Ishikawa (cell line): ENCODE data around the gene KCNG3.

ENCODE experiments used
- CEBPB ChIP-seq: IDR thresholded peaks from 2 replicates; pipeline ENCODE4 v1.6.1; 2012
- CREB1 ChIP-seq: IDR thresholded peaks from 2 replicates; pipeline ENCODE4 v1.6.1; 2012; ENCODE audit warnings: low read depth
- EGR1 ChIP-seq: IDR thresholded peaks from 2 replicates; pipeline ENCODE4 v1.6.1; 2012
- EP300 ChIP-seq: IDR thresholded peaks from 2 replicates; pipeline ENCODE4 v1.6.1; 2012; ENCODE audit warnings: borderline replicate concordance
- FOXM1 ChIP-seq: IDR thresholded peaks from 2 replicates; pipeline ENCODE4 v1.6.1; 2012; ENCODE audit warnings: low read depth, borderline replicate concordance
- MAX ChIP-seq: IDR thresholded peaks from 2 replicates; pipeline ENCODE4 v1.6.1; 2012
- NFIC ChIP-seq: IDR thresholded peaks from 2 replicates; pipeline ENCODE4 v1.6.1; 2012
- RAD21 ChIP-seq: IDR thresholded peaks from 2 replicates; pipeline ENCODE4 v1.6.1; 2012; ENCODE audit warnings: low read depth
- REST ChIP-seq: IDR thresholded peaks from 2 replicates; pipeline ENCODE4 v1.6.1; 2012; ENCODE audit warnings: low read depth, mild to moderate bottlenecking
- TAF1 ChIP-seq: IDR thresholded peaks from 2 replicates; pipeline ENCODE4 v1.6.1; 2012; ENCODE audit warnings: low read depth, mild to moderate bottlenecking
- TCF12 ChIP-seq: IDR thresholded peaks from 2 replicates; pipeline ENCODE4 v1.6.1; 2012; ENCODE audit warnings: low read depth
- TEAD4 ChIP-seq: IDR thresholded peaks from 2 replicates; pipeline ENCODE4 v1.6.1; 2012
- USF1 ChIP-seq: IDR thresholded peaks from 2 replicates; pipeline ENCODE4 v1.6.1; 2012
- YY1 ChIP-seq: IDR thresholded peaks from 2 replicates; pipeline ENCODE4 v1.6.1; 2012; ENCODE audit warnings: low read depth
- ZBTB7A ChIP-seq: IDR thresholded peaks from 2 replicates; pipeline ENCODE4 v1.6.1; 2012; ENCODE audit warnings: low read depth

The KCNG3 gene

DNA sequence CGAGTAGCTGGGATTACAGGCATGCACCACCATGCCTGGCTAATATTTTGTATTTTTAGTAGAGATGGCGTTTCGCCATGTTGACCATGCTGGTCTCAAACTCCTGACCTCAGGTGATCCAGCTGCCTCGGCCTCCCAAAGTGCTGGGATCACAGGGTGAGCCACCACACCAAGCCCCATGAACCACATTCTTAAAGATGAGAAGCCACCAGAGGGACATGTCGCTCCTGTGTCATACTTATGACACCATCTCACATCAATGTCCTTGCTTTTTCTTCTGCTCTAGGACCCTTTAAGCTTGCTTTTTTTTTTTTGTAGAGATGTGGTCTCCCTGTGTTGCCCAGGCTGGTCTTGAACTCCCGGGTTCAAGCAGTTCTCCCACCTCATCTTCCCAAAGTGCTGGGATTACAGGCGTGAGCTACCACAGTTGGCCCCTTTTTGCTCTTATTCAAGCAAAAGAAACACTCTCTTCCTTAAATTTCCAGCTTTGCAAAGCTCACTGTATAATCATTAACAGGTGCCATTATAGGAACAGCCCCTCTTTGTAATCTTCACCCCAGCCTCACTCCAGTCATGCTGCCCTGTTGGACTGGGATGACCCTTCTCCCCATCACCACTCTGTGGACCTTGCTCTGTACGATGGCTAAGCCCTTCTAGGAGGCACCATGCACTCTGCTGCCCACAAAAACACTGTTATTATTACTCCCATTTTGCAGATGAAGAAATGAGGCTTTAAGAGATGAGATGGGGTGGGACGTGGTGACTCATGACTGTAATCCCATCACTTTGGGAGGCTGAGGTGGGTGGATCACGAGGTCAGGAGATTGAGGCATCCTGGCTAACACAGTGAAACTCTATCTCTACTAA lies 10.8 kb upstream of the KCNG3 start:
- TF ChIP-seq CREB1 (no peak), ZBTB7A (no peak), CEBPB (no peak), FOXM1 (no peak), TCF12 (no peak), RAD21 (no peak), TAF1 (no peak), NFIC (no peak), MAX (no peak), EGR1 (no peak), EP300 (no peak), USF1 (no peak), REST (no peak)

GRCh38 chr2:42503291-42503690 lies 9.5 kb upstream of the KCNG3 start:
- TF ChIP-seq FOXM1 (no peak), CEBPB (no peak), NFIC (no peak), MAX (no peak), CREB1 (no peak), TCF12 (no peak)

DNA sequence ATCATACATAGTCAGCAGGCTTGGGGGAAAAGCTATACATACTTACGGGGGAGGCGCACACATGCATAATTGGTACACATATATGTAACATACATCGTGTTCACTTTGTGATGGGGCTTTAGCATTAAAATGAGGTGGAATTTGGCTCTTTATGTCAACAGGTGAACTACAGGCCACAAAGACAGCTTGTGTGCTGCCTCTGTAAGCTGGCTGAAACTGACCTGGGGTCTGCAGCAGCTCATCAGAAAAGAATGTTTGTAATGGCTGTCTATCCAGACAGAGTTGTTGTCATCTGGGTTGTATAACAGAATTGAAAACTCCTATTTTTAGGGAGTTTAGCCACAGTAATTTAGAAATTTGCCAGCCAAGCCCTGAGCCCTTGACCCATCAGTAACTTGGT lies 4.7 kb upstream of the KCNG3 start:
- TF ChIP-seq EGR1 (no peak), EP300 (no peak), CREB1 (no peak), RAD21 (no peak)

DNA sequence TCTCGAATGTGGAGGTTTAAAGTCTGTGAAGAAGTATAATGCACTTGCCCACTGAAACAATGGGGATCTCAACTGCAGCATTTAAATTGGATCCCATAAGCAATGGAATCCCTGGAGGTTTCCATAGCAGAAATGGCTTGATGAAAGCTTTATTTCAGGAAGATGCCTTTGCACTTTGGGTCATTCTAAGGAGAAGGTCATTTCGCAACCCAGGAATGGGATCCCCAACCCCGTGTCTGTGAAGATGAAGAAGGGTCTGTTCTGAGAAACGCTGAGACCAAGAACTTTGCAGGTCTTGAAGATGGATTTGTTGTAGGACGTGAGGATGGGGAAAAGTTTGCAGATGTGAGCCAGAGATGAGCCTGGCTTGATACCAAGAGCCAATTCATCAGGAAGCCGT lies 1.8 kb upstream of the KCNG3 start:
- TF ChIP-seq ZBTB7A (no peak), FOXM1 (no peak), NFIC (no peak)

DNA sequence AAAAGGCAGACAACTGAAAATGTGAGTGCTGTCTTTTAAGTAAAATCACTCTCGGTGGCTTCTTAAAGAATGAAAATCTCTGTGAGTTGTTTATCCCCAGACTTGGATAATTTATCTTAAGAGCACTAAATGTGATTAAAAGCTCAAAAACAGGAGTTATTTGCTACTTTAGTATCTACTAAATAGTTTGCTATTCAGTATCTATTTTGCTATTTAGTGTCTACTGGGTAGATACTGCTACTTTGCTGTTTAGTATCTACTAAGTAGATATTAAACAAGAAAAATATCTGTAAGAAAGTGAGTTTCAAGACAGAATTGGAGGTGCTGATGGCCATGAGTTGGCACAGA lies 1.4 kb upstream of the KCNG3 start:
- TF ChIP-seq EP300: no peak
- TF ChIP-seq NFIC: no peak
- TF ChIP-seq TEAD4: no peak
- TF ChIP-seq MAX: no peak
- no peak for TF ChIP-seq CEBPB

GRCh38 chr2:42494355-42495233 lies 812 bp upstream of the KCNG3 start:
- no peak; the same call in 1 of the 2 replicates for TF ChIP-seq FOXM1
- peak; percentile 37 for TF ChIP-seq NFIC
- peak; percentile 60 for TF ChIP-seq MAX
- no peak for TF ChIP-seq YY1
- TF ChIP-seq RAD21: peak; percentile 72
- TF ChIP-seq TCF12: peak; percentile 52; the same call in 1 of the 2 replicates
- TF ChIP-seq TEAD4: peak; percentile 35; the same call in 1 of the 2 replicates
- TF ChIP-seq REST: no peak
- no peak for TF ChIP-seq TAF1
- peak; percentile 84 for TF ChIP-seq USF1
- peak; percentile 34; the same call in 1 of the 2 replicates for TF ChIP-seq ZBTB7A
- no peak for TF ChIP-seq CREB1
- TF ChIP-seq CEBPB: peak; percentile 42; the same call in 1 of the 2 replicates
- TF ChIP-seq EP300: peak; percentile 28; the same call in 1 of the 2 replicates
- no peak for TF ChIP-seq EGR1
